ENCODE data around the gene SLC9A9. TPM values are rescaled to one million over a fixed set of nuclear protein-coding genes. Genes with fewer than 3 reads are reported as not detected.

Gene SLC9A9
- polyA plus RNA-seq, 1 donor (not counting 4 experiments of a cell fraction or from before 2014, with no cell fraction given), result 5.2 TPM

DNA sequence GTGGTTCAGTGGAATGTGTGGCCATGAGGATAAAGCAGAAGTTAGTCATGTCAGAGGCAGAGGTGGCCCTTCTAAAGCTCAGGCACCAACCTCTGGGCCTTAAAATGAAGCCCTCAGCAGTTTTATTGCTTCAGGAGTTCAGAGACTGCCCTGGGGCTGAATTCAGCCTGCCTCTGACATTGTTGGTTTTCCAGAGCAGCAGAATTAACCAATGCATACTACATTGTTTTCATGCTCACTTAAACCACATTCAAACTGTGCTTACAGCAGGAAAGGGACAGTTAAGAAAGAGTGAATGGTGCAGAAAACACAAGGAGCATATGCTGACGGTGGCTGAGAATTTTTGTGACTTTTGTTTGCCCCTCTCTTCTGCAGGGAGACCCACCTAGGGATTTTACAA, 408.5 kb downstream of the SLC9A9 start:
- no peak overlapping the region for H3K27ac ChIP-seq (ENCODE audit: control insufficient read depth, insufficient read depth, low read length)
- H3K9ac ChIP-seq (ENCODE audit: control insufficient read depth, extremely low read depth, insufficient read depth, low read length), result no peak overlapping the region
- no peaks in the 10 kb centered on the region for H3K9me1 ChIP-seq (ENCODE audit: control insufficient read depth, extremely low read depth, insufficient read depth, low read length)
- no peak overlapping the region for H3K4me2 ChIP-seq (ENCODE audit: control insufficient read depth, extremely low read depth, insufficient read depth, low read depth, low read length)
- TF ChIP-seq, protein P1, sequence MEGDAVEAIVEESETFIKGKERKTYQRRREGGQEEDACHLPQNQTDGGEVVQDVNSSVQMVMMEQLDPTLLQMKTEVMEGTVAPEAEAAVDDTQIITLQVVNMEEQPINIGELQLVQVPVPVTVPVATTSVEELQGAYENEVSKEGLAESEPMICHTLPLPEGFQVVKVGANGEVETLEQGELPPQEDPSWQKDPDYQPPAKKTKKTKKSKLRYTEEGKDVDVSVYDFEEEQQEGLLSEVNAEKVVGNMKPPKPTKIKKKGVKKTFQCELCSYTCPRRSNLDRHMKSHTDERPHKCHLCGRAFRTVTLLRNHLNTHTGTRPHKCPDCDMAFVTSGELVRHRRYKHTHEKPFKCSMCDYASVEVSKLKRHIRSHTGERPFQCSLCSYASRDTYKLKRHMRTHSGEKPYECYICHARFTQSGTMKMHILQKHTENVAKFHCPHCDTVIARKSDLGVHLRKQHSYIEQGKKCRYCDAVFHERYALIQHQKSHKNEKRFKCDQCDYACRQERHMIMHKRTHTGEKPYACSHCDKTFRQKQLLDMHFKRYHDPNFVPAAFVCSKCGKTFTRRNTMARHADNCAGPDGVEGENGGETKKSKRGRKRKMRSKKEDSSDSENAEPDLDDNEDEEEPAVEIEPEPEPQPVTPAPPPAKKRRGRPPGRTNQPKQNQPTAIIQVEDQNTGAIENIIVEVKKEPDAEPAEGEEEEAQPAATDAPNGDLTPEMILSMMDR (optimal IDR thresholded peaks at IDR 0.05 in 1 of 3, IDR thresholded peaks at IDR 0.05 in 1 of 3, conservative IDR thresholded peaks at IDR 0.05 in 1 of 3; ENCODE audit: extremely low read depth in 1 of 3, insufficient read depth in 2 of 3, low read length in 3 of 3), result no peak
- TF ChIP-seq EZH2 (IDR thresholded peaks at IDR 0.05; ENCODE audit: low read length), result no peak
- H3K4me3 ChIP-seq (ENCODE audit: control insufficient read depth in 2 of 3, extremely low read depth in 1 of 3, insufficient read depth in 2 of 3, low read depth in 1 of 3, low read length in 3 of 3), result no peak overlapping the region
- no peaks in the 10 kb centered on the region for H4K20me1 ChIP-seq (ENCODE audit: control insufficient read depth, extremely low read depth, insufficient read depth, low read length)
- H2AFZ ChIP-seq (ENCODE audit: control insufficient read depth, low read length), result no peak overlapping the region
- no peaks in the 10 kb centered on the region for H3K36me3 ChIP-seq (ENCODE audit: control insufficient read depth in 2 of 2, extremely low read depth in 1 of 2, insufficient read depth in 2 of 2, low read length in 2 of 2)
- FAIRE-seq (no peak), DNase-seq (ENCODE audit: low read depth, low spot score) (no peak)
- no peaks in the 10 kb centered on the region for H3K9me3 ChIP-seq (ENCODE audit: control insufficient read depth, low read depth, low read length)
- dilution Hi-C loops (cut with MboI; ENCODE audit: extremely low pct_ligation_motif_present, low sequenced_read_pairs), result no loop called here
- H3K27me3 ChIP-seq (ENCODE audit: control insufficient read depth, extremely low read depth, insufficient read depth, low read length), result no peaks in the 10 kb centered on the region
- H3K79me2 ChIP-seq (ENCODE audit: control insufficient read depth, insufficient read depth, low read length), result no peaks in the 10 kb centered on the region
- peaks cover 20% of the 10 kb centered on the region for H3K4me1 ChIP-seq (ENCODE audit: control insufficient read depth, extremely low read depth, insufficient read depth, low read length)

DNA sequence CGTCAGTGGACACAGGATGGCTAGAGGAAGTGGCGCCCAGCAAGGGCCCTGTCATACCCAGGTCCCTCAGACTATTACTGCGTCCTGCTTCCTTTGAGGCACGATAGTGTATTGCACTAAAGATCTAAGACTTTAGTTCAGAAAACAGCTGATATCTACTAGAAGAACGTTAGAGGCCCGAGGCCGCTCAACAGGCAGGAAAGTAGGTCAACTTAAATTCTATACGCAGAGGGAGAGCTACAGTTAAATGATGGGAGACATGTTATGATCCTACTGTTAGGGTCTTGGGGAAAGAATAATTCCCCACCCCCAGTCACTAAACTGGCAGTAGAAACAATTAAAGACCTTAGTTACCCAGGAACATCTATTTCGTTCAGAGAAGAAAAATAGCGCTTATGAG, 410.9 kb downstream of the SLC9A9 start:
- H3K9ac ChIP-seq (ENCODE audit: control insufficient read depth, extremely low read depth, insufficient read depth, low read length), result no peak overlapping the region
- no peaks in the 10 kb centered on the region for H3K79me2 ChIP-seq (ENCODE audit: control insufficient read depth, insufficient read depth, low read length)
- H3K4me2 ChIP-seq (ENCODE audit: control insufficient read depth, extremely low read depth, insufficient read depth, low read depth, low read length), result no peak overlapping the region
- no peak overlapping the region for H3K4me3 ChIP-seq (ENCODE audit: control insufficient read depth in 2 of 3, extremely low read depth in 1 of 3, insufficient read depth in 2 of 3, low read depth in 1 of 3, low read length in 3 of 3)
- no peaks in the 10 kb centered on the region for H3K36me3 ChIP-seq (ENCODE audit: control insufficient read depth in 2 of 2, extremely low read depth in 1 of 2, insufficient read depth in 2 of 2, low read length in 2 of 2)
- DNase-seq (ENCODE audit: low read depth, low spot score), result no peak
- H3K27me3 ChIP-seq (ENCODE audit: control insufficient read depth, extremely low read depth, insufficient read depth, low read length), result no peaks in the 10 kb centered on the region
- no peaks in the 10 kb centered on the region for H3K4me1 ChIP-seq (ENCODE audit: control insufficient read depth, extremely low read depth, insufficient read depth, low read length)
- H3K9me3 ChIP-seq (ENCODE audit: control insufficient read depth, low read depth, low read length), result no peaks in the 10 kb centered on the region
- H3K9me1 ChIP-seq (ENCODE audit: control insufficient read depth, extremely low read depth, insufficient read depth, low read length), result no peaks in the 10 kb centered on the region
- no peak for TF ChIP-seq EZH2 (IDR thresholded peaks at IDR 0.05; ENCODE audit: low read length)
- TF ChIP-seq, protein P1 (optimal IDR thresholded peaks at IDR 0.05 in 1 of 3, IDR thresholded peaks at IDR 0.05 in 1 of 3, conservative IDR thresholded peaks at IDR 0.05 in 1 of 3; ENCODE audit: extremely low read depth in 1 of 3, insufficient read depth in 2 of 3, low read length in 3 of 3), result no peak
- dilution Hi-C loops (cut with MboI; ENCODE audit: extremely low pct_ligation_motif_present, low sequenced_read_pairs), result no loop called here
- no peaks in the 10 kb centered on the region for H4K20me1 ChIP-seq (ENCODE audit: control insufficient read depth, extremely low read depth, insufficient read depth, low read length)
- H2AFZ ChIP-seq (ENCODE audit: control insufficient read depth, low read length), result no peak overlapping the region
- H3K27ac ChIP-seq (ENCODE audit: control insufficient read depth, insufficient read depth, low read length), result no peak overlapping the region
- FAIRE-seq, result no peak

All from keratinocyte (primary cell).